C4-2B (cell line): Measurements from ENCODE around the gene ATOSB.

Experiments used
- CTCF ChIP-seq: fragments of 450-650 bp; conservative IDR thresholded peaks from 2 replicates; pipeline ENCODE4 v1.5.1; 2017; ENCODE audit warnings: mild to moderate bottlenecking
- ZFX ChIP-seq: fragments of 450-650 bp; IDR thresholded peaks from 2 replicates; pipeline ENCODE4 v1.6.1; 2017

GRCh38 chr9:35115680-35116538 is at the start of gene ATOSB:
- no peak for TF ChIP-seq CTCF
- no peak for TF ChIP-seq ZFX
